GM19035 (cell line): Measurements from ENCODE around the gene WWP2.

Source experiments
- ATAC-seq: cut with Tn5 transposase; IDR thresholded peaks from one replicate; pipeline ENCODE4 v1.9.1; 2021; ENCODE audit not compliant: unreplicated experiment

WWP2 gene

DNA sequence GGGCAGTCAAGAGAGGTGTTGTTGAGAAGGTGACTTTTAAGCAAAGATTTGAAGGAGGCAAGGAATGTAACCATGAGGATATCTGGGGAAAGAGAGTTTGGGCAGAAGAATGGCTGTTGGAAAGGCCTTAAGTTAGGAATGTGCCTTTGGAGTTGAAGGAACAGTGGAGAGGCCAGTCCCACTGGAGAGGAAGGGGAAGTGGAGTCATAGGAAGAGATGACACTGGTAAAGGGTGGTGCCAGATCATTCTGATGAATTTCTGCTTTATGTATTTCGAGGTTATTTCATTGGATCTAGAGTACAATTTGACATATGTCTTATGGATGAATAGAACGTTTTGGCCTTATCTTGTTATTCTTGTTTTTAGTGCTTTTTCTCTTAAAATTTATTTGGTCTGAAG, 93.5 kb downstream of the WWP2 start:
- ATAC-seq: no peak

DNA sequence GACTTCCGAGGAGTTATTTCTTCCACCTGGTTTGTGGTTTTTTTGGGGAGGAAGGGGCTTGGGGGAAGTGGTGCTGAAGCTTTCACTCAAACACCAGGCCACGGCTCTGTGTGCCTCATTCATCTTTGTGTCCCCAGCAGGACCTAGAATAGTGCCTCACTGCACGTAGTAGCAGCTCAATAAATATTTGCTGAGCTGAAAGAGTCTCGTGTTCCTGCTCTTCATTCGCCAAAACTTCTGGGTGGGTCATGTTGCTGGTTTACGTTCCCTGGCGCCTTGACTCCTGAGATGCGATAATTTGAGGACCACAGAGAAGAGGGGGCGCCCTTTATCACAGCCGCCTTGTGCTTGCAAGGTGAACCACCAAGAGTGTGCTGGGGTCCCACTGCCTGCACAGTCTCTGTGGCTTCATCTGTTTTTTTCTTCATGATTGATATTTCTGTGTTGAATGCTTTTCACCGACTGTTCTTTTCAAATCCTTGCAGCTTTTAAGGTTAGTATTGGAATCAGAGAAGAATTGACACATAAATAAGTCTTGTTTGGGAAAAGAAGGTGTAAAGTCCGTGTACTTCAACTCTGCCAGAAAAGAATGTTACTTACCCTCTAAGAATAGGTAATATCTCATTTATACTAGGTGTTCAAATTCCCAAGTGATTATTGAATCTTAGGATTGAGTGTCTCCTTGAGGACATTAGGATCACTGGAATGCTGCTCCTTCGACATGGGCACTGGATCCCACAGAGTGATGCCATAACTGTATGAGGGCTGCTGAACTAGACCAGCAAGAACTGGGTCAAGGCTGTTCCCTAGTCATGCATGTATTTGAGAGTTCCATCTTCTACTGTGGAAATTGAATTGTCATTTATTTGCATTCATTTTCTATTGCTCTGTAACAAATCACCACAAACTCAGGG, 96.3 kb downstream of the WWP2 start:
- no peak for ATAC-seq

DNA sequence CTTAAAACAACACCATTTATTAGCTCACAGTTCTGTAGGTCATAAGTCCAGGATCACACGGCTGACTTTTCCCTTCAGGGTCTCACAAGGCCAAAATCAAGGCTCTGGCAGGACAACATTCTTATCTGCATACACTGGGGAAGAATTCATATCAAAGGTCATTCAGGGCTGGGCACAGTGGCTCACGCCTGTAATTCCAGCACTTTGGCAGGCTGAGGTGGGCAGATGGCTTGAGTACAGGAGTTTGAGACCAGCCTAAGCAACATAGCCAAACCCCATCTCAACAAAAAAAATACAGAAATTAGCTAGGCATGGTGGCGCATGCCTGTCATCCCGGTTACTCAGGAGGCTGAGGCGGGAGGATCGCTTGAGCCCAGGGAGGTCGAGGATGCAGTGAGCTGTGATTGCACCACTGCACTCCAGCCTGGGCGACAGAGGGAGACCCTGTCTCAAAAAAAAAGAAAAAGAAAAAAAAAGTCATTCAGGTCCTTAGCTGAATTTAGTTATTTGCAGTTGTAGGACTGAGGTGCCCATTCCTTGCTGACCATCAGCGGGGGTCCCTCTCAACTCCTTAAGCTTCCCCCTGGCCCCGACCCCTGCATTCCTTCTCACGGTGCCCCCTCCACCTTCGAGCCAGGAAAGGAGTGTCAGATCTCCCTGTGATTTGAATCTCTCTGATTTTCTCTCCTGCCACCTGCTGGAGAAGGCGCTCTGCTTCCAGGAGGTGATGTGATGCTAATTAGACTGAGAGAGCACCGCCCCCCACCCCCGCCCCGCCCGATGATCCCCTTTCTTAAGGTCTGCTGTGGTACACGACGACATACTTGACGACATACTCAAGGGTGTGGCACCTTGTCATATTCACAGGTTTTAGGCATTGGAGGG, 97.2 kb downstream of the WWP2 start:
- no peak for ATAC-seq

DNA sequence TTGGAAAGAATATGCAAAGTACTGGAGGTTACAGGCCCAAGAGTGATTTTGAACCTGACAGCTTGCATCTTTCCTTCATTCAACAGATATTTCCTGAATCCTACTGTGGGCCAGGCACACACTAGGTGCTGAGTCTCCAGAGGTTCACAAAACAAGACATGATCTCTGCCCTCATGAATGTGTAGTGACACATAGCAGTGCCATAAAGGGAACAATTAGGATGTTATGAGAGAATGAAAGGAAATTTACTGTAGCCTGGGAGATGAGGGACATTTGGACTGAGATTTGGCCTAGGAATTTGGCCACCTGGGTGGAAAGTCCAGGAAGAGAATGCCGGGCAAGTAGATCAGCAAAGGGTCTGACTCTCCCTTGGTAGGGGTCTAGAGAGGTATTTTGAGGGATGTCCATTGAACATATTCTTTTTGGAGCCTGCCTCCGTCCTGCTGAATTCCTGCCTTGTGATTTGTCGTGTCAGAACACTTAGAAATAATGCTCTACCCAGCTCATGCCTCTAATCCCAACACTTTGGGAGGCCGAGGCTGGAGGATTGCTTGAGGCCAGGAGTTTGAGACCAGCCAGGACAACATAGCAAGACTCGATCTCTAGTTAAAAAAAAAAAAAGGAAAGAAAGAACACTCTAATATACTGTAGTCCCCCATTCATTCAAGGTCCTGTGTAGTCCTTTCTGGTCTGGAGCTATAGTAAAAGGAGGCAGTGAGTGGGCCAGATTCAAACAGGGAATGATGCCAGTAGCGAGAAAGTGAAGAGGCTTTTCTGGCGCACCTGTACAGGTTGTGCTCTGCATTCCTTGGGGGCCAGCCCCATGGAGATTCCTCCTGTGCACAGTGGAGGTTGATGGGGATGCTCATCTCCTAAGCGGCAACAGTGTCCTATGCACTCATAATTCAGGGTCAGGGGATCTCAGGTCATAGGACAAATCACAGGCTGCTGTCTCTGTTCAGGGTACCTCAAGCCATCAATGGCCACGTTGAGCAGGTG, 98.4 kb downstream of the WWP2 start:
- ATAC-seq: no peak

DNA sequence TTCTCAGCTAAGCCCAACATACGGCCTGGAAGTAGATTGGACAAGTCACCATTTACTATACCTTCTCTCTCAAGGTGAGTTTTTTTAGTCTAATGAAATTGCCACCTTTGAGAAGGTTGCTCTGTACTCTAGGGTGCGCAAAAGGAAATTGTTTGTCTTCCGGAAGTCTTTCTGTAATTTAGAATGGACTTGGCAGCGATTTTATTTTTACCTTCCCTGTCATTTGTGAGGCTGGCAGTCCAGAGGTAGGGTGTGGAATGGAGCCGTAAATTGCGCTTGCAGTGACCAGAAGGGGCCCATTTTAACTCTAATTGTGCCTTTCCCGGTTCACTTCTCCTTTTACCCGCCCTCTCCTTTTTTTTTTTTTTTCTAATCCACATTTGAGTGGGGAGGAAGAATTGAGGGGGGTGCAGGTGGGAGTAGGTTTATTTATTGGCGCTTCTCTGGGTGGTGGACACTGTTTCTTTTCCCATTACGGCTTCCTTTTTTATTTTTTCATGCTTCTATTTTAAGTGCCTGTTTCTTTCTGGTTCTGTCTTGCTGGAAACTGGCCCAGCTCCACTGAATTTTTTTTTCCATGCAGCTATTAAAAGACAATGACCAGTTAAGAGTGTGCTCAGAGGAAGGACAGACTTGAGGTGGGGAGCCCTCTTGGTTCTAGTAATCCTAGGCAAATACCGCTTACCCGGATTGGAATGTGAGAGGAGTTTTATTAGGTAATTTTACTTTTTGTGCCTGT, 99.3 kb downstream of the WWP2 start:
- no peak for ATAC-seq

DNA sequence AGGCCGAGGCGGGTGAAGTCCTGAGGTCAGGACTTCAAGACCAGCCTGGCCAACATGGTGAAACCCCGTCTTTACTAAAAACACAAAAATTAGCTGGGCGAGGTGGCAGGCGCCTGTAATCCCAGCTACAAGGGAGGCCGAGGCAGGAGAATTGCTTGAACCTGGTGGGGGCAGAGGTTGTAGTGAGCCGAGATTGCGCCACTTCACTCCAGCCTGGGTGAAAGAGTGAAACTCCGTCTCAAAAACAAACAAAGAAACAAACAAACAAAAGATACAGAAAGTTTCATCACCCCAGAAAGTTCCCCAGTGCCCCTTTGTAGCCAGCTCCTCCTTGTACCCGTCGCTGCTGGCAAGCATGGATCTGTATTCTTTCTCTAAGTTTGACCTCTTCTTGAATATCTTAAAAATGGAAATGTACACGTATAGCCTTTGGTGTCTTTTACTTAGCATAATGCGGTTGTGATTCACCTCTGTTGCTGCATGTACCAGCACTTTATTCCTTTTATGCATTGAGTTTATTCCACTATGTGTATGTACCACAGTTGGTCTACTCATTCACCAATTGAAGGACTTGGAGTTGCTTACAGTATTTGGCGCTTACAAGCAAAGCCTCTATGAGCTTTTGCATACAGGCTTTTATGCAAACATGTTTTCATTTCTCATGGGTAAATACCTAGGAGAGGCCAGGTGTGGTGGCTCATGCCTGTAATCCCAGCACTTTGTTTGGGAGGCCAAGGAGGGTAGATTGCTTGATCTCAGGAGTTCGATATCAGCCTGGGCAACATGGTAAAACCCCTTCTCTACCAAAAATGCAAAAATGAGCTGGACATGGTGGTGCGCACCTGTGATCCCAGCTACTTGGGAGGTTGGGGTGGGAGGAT, 101.5 kb downstream of the WWP2 start:
- ATAC-seq: no peak

DNA sequence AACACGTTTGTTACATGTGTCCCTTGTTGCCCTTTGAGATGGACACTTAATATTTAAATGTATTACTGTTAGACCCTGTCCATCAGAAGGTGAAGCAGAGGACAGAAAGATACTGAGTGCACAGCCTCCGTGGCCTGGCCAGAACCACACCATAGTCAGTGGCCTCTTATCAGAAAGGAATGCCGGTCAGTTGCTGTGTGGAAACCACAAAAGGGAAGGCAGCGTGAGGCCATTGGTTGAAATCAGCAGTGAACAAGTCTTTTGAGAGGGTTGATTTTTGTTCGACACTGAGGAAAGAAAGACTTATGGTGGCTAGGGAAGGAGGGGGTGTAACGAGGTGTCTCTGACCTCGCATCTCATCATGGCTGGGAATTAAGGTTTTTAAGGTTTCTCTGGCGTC, 103.6 kb downstream of the WWP2 start:
- no peak for ATAC-seq

DNA sequence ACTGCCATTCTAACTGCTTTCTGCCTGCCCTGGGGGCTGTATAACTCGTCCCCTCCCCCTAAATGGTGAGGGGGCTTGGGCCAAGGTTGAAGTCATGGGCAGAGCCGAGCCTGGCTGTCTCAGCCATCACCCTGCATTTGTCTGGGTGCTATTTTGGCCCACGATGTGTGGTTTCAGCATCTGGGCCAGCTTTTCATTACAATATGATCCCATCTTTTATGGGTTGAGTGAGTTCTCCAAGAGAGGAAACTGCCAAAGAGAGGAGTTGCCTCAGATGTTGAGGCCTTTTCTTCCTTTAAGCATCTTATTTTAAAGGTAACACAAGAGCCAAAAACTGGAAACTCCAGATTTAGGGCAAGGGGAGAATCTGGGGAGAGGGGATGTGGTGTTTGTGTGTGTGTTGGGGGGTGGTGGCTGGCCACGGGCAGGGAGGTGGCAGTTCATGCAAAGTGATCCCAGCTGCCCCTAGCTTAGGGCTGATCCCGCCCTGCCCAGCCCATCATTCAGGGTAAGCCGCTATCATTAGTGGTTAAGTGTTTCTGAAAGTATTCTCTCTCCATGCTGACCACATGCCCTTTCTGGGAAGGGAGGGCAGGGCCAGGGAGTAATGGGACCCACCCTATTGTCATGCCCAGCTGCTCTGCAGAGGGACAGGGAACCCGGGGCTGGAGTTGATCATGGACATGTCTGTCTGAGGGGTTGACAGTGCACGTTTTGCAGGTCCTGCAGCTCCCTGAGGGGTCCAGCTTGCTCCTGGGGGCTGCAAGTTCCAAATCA, 105.8 kb downstream of the WWP2 start:
- ATAC-seq: no peak

DNA sequence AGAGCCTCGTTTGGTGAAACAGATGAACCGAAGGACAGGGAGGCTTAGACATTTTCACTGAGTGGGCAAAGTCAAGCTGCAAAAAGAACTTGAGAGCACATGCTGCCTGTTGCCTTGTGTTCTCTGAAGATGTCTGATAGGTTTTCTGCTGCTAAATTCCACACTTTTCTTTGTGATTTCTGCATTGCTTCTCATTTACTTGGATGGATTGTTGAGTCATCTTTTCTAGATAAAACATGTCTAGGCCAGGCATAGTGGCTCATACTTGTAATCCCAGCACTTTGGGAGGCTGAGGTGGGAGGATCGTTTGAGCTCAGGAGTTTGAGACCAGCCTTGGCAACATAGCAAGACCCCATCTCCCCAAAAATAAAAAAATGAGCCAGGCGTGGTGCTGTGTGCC, 108.6 kb downstream of the WWP2 start:
- no peak for ATAC-seq

DNA sequence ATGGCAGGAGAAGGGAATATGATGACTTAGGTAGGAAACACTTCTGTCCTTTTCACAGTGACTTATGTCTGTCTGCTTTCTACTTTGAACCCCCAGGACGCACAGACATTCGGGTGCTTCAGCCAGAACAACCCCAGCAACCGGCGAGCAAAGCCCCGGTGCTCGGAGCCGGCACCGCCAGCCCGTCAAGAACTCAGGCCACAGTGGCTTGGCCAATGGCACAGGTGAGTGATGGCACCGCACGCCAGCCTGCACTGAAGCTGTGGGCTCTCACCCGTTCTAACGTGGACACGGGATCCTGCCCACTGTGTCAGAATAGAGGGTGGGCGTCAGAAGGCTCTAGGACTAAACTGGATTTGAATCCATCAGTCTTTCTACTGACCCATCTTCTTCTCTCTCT, 109.6 kb downstream of the WWP2 start:
- no peak for ATAC-seq

DNA sequence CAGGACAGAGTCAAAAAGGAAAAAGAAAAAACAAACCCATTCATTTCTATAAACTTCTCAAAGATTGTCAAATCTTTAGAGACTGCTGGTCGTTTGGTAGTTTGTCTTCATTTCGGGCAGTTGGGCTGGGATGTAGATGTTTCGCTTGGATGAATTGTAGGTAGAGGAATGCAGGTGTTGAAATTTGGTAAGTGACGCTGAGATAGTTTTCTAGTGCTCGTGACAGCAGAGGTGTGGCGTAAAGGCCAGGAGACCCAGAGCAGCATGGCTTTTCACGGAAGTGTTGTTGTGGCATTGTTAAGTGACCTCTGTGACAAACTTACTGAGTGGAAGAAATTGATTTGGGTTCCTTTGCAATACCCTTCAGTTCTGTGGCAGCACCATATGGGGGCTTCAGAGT, 110.8 kb downstream of the WWP2 start:
- ATAC-seq: no peak

DNA sequence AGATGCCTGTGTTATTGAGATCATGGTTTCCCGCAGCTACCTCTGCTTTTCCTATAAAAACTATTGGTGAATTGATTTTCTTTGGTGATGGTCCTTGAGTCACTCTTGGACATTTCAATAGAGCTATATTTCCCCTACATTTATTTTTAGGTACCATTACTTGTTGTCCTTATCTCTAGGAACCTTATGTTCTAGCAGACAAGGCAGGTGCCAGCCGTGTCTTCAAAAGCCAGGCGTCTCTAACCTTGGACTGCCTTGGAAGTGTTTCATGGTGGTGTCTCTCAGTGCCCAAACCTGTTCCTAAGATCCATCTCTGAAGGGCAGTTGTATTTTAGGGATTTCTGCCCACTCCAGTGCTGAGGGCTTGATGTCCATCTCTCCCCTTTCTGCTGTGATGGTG, 111.7 kb downstream of the WWP2 start:
- no peak for ATAC-seq

DNA sequence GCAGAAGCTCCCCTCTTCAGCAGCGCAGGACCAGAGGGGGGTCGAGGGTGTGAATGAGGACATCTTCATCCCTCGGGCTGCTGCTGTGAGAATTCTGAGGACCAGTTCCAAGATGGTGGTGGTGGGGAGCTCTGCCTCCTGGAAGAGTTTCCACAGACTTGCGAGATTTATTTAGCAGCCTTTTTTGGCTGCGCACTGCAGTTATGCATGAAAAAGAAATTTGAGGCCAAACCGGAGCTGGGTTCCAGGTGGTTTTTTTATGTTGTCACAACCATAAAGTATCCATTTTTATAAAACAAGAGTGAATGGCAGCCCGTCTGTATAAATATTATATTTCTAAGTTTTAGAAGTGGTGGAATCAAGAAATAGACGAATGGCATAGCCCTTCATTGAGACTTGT, 112.1 kb downstream of the WWP2 start:
- no peak for ATAC-seq

DNA sequence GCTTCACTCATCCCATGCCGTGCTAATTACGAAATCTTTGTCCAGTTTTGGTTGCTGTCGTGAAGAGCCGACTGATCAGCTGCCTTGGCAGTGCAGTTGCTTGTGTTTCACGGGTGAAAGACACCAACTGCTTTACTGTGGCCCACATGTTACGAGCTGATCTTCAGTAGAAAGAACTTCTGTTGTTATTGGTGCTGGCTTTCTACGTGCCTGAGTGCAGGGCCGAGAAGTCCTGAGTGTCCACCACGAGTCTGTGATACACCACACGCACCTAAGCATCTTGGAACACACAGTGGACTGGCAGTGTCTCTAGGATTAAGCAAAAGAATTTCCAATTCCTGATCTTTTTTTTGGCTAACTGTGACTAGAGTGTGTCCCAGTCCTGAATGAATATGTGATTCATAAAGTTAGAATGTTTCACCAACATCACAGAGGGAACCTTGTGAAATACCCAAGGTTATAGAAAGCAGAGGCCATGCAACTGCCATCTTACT, 118.6 kb downstream of the WWP2 start:
- ATAC-seq: no peak

DNA sequence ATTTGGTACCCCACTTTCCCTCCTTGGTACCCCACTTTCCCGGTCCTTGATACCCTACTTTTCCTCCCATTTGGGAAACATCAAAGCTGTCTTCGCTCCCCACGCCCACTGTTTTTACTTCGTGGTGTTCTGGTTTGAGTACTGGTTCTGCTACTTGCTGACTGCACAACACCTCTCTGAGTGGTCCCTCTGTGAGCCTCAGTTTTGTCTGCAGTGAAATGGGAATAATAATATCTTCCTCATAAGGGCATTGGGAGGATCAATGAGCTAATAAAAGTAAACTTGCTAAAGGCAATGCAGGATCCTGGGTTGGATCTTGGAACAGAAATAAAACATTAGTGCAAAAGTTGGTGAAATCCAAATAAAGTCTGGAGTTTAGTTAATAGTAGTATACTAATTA, 119.0 kb downstream of the WWP2 start:
- ATAC-seq: no peak

DNA sequence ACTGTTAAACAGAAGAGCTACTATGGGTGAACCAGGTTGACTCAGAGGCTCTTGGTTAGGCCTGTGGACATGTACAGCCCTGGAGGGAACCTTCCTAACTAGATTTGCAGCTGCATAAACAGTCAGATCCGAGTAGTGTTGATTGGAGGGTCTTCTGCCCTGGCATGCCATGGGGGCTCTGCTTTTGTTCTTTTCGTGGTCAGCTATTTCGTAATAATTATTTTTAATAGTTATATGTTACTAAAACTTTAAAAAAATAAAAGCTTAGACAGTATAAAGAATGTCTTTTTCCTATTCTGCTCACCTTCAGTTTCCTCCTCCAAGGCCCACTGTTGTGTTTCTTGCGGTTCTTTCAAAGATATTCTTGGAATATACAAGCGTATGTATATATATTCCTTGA, 121.6 kb downstream of the WWP2 start:
- no peak for ATAC-seq

DNA sequence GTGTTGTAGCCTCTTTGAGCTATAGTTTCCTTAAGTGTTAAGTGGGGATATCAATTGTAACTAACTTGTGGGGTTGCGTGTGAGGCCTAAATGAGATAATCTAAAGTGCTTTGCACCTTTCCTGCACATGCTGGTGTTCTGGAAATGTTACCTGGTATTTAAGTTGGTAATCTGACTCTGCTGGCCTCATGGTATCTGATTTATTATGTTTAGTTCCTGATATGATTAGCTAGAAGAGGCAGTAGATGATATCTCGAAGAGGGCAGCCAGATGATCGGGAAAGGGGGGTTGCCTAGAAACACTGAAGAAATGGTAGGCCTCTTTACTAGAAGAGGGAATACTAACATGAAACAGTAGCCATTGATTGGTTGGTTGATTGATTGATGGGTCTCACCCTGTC, 123.6 kb downstream of the WWP2 start:
- no peak for ATAC-seq

DNA sequence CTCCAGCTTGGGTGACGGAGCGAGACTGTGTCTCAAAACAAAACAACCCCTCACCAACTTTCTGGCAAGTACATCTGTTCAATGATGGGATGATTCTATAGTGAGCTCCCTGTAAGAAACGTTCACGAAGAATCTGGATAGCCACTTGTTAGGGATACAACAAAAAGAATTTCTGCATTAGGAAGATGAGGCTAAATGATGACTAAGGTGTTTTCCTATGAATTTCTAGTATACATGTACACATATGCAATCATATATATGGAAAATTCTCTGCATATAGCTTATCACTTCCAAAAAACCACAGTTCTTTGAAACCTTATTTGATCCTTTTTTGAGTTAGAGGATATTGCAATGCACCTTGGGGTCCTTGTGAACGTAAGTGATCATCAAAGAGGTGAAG, 124.6 kb downstream of the WWP2 start:
- no peak for ATAC-seq
